Fibroblast of pulmonary artery (primary cell): ENCODE results near the gene ATP6V0E1.
"Not testable (repeated sequence)": the region's sequence is repeated elsewhere in the genome, so short reads cannot be mapped to it uniquely, and the experiment has no call there.

ENCODE experiments used
- DNase-seq: peaks from one replicate; pipeline ENCODE4 v3.0.0-alpha.2; 2010; ENCODE audit warnings: low read depth
- H3K4me3 ChIP-seq: replicated peaks from 2 replicates; pipeline ENCODE4 v1.5.1; 2011; ENCODE audit warnings: low read depth, mild to moderate bottlenecking, control low read depth, low read length, moderate library complexity
- TF ChIP-seq, protein P1 (sequence below): IDR thresholded peaks from 2 replicates; pipeline ENCODE4 v1.5.1; 2011; ENCODE audit warnings: mild to moderate bottlenecking, control low read depth, low read length, inconsistent platforms; ENCODE audit errors: missing control alignments

ATP6V0E1 gene

DNA sequence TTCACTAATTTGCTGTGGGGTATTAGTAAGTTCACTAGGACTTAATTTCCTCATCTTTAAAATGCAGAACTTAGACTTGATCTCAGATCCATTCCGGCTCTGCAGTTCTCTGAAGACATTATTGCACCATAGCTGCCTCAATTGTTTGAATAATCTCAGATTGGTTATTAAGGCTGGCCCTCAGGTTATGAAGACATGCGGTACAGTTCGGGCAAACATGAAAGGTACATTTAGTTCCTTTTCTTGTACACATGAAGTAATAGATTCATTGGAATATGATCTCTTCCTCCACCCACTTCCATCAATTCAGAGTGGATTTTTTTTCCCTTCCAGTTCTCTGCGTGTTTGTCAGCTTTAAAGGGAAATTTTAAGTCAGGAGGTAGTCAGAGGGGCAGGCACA lies 28.0 kb downstream of the ATP6V0E1 start:
- TF ChIP-seq, protein P1, sequence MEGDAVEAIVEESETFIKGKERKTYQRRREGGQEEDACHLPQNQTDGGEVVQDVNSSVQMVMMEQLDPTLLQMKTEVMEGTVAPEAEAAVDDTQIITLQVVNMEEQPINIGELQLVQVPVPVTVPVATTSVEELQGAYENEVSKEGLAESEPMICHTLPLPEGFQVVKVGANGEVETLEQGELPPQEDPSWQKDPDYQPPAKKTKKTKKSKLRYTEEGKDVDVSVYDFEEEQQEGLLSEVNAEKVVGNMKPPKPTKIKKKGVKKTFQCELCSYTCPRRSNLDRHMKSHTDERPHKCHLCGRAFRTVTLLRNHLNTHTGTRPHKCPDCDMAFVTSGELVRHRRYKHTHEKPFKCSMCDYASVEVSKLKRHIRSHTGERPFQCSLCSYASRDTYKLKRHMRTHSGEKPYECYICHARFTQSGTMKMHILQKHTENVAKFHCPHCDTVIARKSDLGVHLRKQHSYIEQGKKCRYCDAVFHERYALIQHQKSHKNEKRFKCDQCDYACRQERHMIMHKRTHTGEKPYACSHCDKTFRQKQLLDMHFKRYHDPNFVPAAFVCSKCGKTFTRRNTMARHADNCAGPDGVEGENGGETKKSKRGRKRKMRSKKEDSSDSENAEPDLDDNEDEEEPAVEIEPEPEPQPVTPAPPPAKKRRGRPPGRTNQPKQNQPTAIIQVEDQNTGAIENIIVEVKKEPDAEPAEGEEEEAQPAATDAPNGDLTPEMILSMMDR, result no peak
- H3K4me3 ChIP-seq, result no peak overlapping the region
- DNase-seq, result no peak

DNA sequence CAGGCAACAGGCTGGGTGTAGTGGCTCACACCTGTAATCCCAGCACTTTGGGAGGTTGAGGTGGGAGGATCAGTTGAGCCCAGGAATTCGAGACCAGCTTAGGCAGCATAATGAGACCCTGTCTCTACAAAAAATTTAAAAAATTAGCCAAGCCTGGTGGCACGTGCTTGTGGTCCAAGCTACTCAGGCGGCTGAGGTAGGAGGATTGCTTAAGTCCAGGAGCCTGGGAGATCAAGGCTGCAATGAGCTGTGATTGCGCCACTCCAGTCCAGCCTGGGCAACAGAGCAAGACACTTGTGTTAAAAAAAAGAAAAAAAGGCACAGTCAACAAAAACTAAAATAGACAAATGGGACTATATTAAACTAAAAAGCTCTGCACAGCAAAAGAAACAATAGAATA lies 29.3 kb downstream of the ATP6V0E1 start:
- peak; percentile 41 for DNase-seq
- TF ChIP-seq, protein P1, result no peak
- H3K4me3 ChIP-seq, result no peak overlapping the region

DNA sequence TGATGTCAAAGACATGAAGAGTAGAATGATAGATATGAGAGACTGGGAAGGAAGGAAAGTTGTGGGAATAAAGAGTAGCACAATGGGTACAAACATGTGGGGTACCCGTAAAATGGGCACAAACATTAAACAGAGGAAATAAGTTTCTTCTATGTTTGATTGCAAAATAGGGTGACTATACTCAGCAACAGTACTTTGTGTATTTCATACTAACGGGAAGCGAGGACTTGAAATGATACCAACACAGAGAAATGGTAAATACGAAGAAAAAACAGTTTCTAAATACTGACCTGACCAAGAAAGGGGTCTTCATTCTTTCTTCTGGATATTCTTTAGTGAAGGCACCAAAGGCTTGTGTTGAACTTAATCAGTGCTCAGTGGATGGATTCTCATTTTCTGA lies 31.1 kb downstream of the ATP6V0E1 start:
- TF ChIP-seq, protein P1, result no peak
- no peak for DNase-seq
- H3K4me3 ChIP-seq, result no peak overlapping the region

GRCh38 chr5:173015192-173015591 lies 31.6 kb downstream of the ATP6V0E1 start:
- no peak overlapping the region for H3K4me3 ChIP-seq
- TF ChIP-seq, protein P1, result no peak
- no peak for DNase-seq

DNA sequence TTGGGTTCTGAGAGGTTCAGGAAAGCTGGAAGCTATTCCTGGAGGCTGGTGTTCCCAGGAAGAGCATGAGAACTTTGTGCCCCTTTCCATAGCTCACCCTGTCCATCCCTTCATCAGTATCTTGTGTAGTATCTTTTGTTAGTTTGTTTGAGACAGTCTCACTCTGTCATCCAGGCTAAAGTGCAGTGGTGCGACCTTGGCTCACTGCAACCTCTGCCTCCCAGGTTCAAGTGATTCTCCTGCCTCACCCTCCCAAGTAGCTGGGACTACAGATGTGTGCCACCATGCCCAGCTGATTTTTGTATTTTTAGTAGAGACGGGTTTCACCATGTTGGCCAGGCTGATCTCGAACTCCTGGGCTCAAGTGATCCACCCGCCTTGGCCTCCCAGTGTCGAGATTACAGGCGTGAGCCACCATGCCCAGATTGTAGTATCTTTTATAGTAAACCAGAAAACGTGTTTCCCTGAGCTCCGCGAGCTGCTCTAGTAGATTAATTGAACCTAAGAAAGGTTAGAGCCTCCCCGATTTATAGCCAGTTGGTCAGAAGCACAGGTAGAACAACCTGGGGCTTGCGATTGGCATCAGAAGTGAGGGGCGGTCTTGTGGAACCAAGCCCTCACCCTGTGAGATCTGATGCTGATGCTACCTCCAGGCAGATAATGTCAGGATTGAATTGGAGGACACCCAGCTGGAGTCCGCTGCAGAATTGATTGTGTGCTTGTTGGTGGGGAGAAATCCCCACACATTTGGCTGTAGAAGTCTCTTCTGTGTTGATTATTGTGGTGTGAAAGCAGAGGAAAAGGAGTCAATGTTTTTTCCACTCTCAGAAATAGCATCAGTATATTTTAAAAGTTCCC lies 32.3 kb downstream of the ATP6V0E1 start:
- no peak for DNase-seq
- TF ChIP-seq, protein P1, result no peak
- no peak overlapping the region for H3K4me3 ChIP-seq

DNA sequence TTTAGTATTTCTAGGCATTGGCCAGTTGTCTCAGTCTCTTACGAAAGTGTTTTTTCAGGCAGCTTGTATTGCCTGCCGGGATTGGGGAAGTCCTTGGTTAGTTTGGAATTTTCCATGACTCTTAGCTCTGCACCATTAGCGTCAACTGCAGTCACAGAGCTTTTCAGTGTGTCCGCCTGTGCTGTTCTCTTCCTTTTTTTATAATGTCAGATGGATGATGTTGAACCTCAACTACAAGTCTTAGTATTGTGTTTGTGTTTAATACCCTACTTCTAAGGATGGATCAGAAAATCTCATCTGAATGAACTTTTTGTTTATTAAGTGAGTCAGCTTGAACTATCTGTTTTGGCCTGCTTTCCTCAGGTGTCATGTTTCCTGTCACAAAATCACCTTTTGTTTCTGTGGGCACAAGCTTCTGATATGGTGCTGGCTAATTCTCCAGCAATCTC lies 33.1 kb downstream of the ATP6V0E1 start:
- TF ChIP-seq, protein P1, result no peak
- H3K4me3 ChIP-seq, result no peak overlapping the region
- DNase-seq, result peak; percentile 86

DNA sequence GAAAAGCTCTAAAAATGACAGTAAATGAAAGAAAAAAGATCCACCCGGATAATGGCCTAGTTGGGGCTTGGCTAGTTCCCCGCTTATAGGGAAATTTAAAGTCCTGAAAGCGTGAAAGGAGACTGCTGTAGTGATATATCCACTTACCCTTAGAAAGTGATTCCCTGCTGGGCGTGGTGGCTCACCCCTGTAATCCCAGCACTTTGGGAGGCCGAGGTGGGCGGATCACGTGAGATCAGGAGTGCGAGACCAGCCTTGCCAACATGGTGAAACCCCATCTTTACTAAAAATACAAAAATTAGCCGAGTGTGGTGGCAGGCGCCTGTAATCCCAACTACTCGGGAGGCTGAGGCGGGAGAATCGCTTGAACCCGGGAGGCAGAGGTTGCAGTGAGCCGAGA lies 33.5 kb downstream of the ATP6V0E1 start:
- H3K4me3 ChIP-seq, DNase-seq: not testable (repeated sequence)
